K562 (cell line): ENCODE measurements around the gene ASPHD2.

Experiments
- CCNT2 ChIP-seq: IDR thresholded peaks from 2 replicates; pipeline ENCODE4 v1.6.1; 2011; ENCODE audit warnings: borderline replicate concordance, low read depth, mild to moderate bottlenecking, moderate library complexity, mixed read lengths, low read length; ENCODE audit not compliant: insufficient read length; ENCODE audit errors: extremely low read depth
- CREM ChIP-seq: IDR thresholded peaks from 2 replicates; pipeline ENCODE4 v1.6.1; 2014; ENCODE audit warnings: antibody characterized with exemption, low read depth
- GTF3C2 ChIP-seq: IDR thresholded peaks from 3 replicates; pipeline ENCODE4 v1.6.1; 2011; ENCODE audit warnings: borderline replicate concordance, mild to moderate bottlenecking, moderate library complexity; ENCODE audit not compliant: insufficient read length; ENCODE audit errors: extremely low read depth
- HDAC2 ChIP-seq: fragments of 450-650 bp; IDR thresholded peaks from 2 replicates; pipeline ENCODE4 v1.6.1; 2016; ENCODE audit warnings: mild to moderate bottlenecking
- PHTF2 ChIP-seq: fragments of 250-450 bp; sonication (Bioruptor Pico); IDR thresholded peaks from 2 replicates; pipeline ENCODE4 v1.5.0; 2021; ENCODE audit warnings: mild to moderate bottlenecking
- POLR2AphosphoS5 ChIP-seq: IDR thresholded peaks from 2 replicates; pipeline ENCODE4 v1.6.1; 2011; ENCODE audit warnings: mild to moderate bottlenecking, low read depth, low read length, moderate library complexity; ENCODE audit not compliant: control insufficient read depth, insufficient read depth
- ZNF766 ChIP-seq: fragments of 200-800 bp; sonication (Bioruptor generic); conservative IDR thresholded peaks from 2 replicates; pipeline ENCODE4 v1.6.1; 2016; ENCODE audit warnings: missing genetic modification characterization, missing compliant biosample characterization
- TF ChIP-seq, protein P1 (sequence below), 3 experiments: IDR thresholded peaks in 2 of 3; conservative IDR thresholded peaks in 1 of 3; 2 replicates each; pipeline ENCODE4 v1.5.1; 2011 to 2012; ENCODE audit warnings: low read length in 3 of 3, mild to moderate bottlenecking in 3 of 3, control low read depth in 2 of 3, improper control_type of control experiment in 1 of 3, inconsistent platforms in 1 of 3, low read depth in 1 of 3, mixed read lengths in 1 of 3, moderate library complexity in 1 of 3; ENCODE audit not compliant: insufficient read depth in 2 of 3

GRCh38 chr22:26463688-26464087 lies 34.6 kb downstream of the ASPHD2 start:
- TF ChIP-seq POLR2AphosphoS5 (no peak), CREM (no peak), CCNT2 (no peak), HDAC2 (no peak), ZNF766 (no peak), GTF3C2 (no peak), PHTF2 (CRISPR knock-in tag) (no peak)
- TF ChIP-seq, protein P1, sequence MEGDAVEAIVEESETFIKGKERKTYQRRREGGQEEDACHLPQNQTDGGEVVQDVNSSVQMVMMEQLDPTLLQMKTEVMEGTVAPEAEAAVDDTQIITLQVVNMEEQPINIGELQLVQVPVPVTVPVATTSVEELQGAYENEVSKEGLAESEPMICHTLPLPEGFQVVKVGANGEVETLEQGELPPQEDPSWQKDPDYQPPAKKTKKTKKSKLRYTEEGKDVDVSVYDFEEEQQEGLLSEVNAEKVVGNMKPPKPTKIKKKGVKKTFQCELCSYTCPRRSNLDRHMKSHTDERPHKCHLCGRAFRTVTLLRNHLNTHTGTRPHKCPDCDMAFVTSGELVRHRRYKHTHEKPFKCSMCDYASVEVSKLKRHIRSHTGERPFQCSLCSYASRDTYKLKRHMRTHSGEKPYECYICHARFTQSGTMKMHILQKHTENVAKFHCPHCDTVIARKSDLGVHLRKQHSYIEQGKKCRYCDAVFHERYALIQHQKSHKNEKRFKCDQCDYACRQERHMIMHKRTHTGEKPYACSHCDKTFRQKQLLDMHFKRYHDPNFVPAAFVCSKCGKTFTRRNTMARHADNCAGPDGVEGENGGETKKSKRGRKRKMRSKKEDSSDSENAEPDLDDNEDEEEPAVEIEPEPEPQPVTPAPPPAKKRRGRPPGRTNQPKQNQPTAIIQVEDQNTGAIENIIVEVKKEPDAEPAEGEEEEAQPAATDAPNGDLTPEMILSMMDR (IDR thresholded peaks at IDR 0.05 in 2 of 3, conservative IDR thresholded peaks at IDR 0.05 in 1 of 3; ENCODE audit: insufficient read depth in 2 of 3, low read depth in 1 of 3, low read length in 3 of 3): no peak
